ENCODE measurements around the gene EPS15.
"Not testable (repeated sequence)": the region's sequence is repeated elsewhere in the genome, so short reads cannot be mapped to it uniquely, and the experiment has no call there.

EPS15 gene

DNA sequence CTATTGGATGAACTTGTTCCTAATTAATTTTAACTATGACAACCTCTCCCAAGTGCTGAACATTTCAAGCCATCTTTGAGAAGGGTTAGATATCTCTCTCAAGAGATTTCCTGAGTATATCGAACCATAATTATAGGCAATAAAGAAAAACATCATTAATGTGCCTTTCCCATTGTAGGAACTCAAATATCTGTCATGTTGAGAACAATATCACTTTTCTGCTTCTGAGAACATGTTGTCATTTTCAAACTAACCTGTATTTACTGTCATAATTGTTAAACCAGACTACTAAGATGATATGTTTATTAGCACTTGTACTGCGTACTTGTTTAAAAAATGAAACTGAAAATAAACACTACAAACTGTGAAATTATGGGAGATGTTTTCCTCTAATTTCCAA is 4.3 kb downstream of the EPS15 start:
- no peak for DNase-seq

DNA sequence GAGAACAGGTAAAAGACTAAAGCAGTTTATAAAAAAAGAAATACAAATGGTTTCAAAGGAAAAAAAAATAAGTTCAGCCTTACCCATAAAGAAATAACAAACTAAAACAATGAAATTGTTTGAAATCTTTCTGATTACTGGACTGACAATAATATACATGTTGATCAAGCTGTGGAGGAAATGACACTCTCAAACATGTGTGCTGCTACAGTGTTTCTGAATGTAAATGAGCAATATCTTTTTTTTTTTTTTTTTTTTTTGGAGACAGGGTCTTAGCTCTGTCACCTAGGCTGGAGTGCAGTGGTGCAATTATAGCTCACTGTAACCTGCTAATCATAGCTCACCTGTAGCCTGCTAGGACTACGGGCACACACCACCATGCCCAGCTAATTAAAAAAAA is 6.5 kb downstream of the EPS15 start:
- DNase-seq = no peak

DNA sequence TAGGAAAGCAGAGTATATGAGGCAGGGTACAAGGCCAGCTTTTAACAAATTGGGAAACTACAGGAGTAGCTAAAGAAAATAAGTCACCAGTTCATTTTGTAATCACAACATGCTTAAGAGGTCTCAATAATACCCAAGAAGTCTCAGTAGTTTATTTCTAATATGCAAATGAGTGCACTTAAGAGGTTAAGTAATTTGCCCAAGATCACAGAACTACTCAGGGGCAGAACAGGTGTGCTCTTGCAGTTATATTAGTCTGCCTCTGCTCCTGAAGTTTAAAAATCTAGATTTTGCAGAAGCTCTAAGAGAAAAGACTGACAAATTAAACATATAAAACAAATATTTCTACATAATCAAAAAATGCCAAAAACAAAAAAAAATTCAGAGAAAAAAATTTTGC is 6.9 kb downstream of the EPS15 start:
- no peak for DNase-seq

DNA sequence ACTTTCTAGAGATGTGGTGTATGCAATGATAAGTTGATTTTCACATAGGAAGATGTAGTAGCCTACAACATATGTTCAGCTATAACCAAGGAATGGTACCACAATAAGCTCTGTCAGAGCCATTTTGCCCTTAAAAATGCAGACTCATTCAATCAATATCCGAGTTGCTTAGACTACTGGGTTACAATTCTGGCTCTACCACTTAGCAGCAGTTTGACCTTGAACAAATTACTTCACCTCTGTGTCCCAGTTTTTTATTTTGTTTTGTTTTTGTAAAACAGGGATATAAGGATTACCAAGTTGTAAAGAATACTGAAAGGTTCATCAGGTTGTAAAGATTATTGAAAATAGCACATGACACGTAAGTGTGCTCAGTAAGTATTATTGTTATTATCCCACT is 9.3 kb downstream of the EPS15 start:
- DNase-seq = no peak

DNA sequence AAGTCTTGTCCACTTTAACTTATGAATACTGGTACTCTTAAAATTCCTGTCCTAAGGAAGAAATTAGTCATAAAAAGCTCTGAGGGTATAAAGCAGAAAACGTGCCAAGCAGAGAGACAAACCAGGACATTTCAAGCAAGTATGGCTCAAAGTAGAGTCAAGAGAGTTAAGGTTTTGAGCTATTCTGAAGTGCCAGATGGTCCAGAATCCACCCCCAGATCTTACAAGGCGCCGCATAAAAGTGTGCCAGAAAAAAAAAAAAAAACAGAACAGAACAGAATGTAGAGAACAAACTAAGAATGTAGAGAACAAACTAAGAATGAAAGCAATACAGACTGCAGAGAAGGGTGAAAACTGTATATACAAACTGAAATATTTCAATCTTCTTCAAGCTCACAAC is 12.5 kb downstream of the EPS15 start:
- peak; percentile 42 for DNase-seq

DNA sequence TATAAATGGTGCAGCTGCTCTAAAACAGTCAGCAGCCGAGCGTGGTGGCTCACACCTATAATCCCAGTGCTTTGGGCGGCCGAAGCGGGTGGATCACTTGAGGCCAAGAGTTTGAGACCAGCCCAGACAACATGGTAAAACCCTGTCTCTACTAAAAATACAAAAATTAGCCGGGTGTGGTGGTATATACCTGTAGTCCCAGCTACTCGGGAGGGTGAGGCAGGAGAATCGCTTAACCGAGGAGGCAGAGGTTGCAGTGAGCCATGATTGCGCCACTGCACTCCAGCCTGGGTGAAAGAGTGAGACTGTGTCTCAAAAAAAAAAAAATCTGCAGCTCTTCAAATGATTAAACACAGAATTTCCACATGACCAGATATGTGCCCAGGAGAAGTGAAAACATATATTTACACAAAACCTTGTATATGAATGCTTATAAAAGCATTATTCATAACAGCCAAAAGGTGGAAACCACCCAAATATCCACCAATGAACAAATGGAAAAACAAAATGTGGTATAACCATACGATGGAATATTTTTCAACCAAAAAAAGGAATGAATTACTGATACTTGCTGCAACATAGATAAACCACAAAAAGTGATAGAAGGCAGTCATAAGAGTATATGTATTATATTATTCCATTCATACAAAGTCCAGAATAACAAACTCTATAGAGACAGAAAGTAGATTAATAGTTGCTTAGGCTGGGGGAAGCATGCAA is 14.1 kb downstream of the EPS15 start:
- no peak for DNase-seq

DNA sequence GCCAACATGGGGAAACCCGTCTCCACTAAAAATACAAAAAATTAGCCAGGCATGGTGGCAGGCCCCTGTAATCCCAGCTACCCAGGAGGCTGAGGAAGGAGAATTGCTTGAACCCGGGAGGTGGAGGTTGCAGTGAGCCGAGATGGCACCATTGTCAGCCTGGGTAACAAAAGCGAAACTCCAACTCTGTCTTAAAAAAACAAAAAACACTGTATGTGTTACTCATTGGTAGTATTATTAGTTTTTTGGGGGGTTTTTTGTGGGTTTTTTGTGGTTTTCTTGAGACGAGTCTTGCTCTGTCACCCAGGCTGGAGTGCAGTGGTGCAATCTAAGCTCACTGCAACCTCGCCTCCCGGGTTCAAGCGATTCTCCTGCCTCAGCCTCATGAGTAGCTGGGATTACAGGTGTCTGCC is 17.8 kb downstream of the EPS15 start:
- DNase-seq = not testable (repeated sequence)

DNA sequence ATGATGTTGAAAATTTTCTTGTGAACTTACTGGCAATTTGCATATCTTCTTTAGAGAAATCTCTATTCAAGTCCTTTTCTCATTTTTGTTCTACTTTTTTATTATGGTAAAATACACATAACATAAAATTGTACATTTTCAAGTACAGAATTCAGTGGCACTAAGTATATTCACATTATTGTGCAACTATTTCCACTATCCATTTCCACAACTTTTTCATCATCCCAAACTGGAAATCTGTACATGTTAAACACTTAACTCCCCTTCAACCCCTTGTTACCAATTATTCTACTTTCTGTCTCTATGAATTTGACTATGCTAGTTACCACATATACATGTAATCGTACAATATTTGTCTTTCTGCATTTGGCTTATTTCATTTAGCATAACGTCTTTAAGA is 19.4 kb downstream of the EPS15 start:
- no peak for DNase-seq

DNA sequence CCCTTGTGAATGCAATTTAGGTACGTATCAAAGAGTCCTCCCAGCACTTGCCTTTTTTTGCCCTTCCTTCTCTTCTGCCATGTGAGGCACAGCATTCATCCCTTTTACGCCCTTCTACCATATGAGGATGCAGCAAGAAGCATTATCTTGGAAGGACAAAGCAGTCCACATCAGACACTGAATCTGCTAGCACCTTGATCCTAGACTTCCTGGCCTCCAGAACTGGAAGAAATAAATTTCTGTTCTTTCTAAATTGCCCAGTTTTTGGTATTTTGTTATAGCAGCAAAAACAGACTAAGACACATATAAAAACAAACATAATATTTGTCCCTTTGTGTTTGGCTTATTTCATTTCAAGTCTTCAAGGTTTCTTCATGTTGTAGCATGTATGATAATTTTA is 20.1 kb downstream of the EPS15 start:
- no peak for DNase-seq

DNA sequence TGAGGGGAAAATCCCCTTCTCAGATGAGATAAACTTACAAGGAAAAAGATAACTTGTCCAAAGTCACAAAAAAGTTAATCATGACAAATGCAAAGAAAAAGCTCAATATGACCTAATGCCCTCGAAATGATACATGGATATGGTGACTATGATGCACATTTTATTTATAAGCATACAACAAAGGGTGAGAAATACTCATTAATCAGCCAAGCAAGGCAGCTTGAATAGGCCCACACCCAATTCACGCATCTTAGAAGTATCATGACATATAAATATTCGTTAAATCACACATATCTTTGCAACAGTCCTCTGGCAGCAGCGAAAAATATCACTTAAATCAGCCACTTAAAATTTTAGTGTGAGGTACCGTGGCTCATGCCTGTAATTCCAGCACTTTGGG is 21.7 kb downstream of the EPS15 start:
- no peak for DNase-seq

DNA sequence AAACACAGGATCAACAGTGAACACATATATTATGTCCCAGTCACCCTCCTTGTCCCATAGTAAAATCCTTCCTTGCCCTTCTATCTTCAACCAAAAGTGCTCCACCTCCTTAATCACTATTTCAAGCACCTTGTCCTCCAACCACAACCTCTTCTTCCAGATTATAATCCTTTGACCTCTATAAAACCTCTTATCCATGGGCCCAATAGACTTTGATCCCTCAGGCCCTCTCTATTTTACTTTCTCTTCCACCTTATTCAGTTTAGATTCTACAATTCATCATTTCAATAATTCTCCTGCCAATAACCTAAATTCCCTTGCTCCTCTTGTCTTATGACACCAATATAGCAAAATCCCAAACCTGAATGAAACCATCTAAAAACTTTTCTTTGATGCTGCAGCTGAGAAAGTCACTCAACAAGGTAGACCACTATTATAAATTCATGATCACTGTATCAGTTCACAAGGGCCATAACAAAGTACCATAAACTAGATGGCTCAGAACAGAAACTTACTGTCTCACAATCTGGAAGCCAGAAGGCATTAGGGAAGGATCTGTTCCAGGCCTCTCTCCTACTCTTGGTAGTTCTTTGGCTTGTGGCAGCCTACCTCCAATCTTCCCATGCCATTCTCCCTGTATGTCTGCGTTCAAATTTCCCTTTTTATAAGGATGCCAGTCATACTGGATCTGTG is 24.8 kb downstream of the EPS15 start:
- no peak for DNase-seq

DNA sequence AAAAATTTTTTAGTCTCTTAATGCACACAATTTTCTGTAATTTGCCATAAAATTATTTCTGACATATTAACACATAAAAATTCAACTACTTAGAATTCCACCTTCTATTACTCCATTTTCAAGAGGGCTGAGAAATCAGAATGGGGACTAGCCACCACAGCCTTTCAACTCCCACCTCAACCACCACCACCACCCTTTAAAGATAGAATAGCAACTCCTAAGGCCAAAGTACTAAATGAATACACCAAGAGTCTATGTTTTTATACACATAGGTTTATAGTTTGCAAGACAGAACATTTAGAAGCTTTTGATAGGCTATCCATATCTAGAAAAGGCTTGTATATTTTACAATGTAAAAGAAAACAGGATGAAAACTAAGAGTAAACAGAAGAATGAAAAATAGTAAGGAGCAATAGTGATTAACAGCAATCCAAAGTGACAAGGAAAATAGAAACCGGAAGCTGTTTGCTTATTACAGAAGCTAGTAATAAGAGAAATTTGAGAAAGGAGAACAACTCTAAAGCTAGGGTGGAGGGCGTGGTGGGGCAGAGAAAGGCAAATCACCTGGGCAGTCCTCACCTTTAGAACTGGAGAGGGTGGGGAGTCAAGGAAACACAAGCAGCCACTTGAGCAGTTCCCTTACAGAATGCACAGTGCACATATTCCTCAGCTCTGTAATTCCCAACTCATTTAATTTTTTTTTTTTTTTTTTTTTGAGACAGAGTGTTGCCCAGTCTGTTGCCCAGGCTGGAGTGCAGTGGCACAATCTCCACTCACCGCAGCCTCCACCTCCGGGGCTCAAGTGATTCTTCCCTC is 27.7 kb downstream of the EPS15 start:
- no peak for DNase-seq

DNA sequence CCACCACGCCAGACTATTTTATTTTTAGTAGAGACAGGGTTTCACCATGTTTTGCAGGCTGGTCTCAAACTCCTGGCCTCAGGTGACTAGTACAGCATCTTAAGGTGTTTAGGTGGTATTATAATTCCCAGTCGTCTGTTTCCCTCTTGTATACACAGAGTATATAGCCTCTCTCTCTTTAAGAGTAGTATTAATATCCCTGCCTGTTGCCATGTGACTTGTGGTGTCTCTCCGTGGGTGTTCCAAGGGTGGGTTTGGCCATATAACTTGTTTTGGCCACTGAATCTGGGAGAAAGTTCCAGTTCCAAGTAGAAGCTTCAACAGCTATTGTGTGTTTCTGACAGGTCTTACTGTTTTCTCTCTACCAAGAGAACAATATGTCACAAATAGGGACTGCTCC is 29.6 kb downstream of the EPS15 start:
- no peak for DNase-seq

DNA sequence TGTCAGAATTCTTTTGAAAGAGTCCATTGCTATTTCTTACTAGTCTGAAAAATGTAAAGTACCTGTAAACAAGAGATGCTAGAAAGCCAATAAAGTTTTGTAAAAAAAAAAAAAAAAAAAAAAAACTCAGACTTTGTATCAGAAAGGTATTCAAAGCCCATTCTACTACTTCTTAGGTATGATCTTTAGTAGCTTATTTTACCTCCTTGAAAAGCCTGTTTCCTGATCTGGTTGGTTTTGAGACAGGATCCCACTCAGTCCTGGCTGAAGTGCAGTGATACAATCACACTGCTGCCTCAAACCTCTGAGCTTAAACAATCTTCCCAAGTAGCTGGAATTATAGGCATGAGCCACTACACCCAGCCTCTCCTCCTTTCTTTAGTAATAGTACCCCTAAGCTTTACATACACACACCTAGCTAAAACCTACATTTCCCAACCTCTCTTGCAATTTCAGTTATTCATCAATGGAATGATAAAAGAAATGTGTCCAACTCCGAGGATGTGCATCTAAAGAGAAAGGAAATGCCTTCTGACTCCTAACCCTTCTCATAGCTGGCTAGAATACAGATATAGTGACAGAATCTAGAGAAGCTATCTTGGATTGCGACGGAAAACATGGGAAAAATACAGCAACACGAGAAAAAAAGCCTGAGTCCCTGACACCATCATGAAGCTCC is 30.6 kb downstream of the EPS15 start:
- no peak for DNase-seq

DNA sequence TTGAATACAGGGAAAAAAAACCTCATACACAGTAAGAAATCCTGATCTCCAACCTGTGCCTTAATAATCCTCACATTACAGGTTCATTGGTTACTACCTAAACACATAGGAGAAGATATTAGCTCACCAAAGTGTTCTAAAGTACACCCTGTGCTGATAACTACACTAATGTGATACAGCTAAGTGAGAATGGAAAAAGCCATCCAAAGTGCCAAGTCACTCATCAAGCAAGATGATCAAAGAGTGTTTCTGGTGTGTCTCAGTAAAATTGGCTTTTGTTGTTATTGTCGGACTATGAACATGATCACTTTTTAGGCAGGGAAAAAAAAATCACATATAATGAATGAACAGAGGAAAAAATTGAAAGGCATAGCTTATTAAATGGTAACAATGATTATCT is 31.4 kb downstream of the EPS15 start:
- no peak for DNase-seq

DNA sequence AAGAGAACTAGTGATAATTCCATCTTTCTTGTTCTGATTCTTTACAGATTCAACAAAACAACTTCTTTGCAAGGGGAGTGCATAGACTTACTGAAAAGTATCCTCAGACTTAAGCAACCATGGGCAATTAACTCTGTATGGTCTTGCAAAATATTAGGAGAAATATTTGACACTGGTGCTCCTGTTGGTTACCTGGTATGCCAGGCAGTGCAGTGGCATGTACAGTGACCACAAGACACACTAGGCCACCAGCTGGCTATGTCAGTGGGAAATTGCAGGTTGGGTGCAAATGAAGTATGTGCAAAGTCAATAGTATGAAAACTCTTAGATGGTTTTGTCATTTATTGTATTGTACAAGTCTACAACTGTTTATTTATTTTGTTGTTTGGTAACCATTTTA is 34.5 kb downstream of the EPS15 start:
- DNase-seq = no peak

DNA sequence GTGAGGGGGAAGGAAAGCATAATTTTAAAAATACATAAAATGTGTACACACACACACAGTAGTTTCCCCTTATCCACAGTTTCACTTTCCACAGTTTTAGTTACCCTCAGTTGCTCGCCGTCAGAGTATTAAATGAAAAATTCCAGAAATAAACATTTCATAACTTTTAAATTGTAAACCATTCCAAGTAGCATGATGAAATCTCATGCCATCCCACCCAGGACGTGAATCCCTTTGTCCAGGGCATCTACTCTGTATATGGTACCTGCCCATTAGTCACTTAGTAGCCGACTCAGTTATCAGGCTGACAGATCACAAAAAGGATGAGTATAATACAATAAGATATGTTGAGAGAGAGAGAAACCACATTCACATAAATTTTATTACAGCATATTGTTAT is 36.2 kb downstream of the EPS15 start:
- DNase-seq = no peak

DNA sequence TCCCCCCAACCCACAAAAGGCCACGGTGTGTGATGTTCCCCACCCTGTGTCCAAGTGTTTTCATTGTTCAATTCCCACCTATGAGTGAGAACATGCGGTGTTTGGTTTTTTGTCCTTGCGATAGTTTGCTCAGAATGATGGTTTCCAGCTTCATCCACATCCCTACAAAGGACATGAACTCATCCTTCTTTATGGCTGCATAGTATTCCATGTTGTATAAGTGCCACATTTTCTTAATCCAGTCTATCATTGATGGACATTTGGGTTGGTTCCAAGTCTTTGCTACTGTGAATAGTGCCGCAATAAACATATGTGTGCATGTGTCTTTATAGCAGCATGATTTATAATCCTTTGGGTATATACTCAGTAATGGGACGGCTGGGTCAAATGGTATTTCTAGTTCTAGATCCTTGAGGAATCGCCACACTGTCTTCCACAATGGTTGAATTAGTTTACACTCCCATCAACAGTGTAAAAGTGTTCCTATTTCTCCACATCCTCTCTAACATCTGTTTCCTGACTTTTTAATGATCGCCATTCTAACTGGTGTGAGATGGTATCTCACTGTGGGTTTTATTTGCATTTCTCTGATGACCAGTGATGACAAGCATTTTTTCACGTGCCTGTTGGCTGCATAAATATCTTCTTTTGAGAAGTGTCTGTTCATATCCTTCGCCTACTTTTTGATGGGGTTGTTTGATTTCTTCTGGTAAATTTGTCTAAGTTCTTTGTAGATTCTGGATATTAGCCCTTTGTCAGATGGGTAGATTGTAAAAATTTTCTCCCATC is 44.0 kb downstream of the EPS15 start:
- not testable (repeated sequence) for DNase-seq

DNA sequence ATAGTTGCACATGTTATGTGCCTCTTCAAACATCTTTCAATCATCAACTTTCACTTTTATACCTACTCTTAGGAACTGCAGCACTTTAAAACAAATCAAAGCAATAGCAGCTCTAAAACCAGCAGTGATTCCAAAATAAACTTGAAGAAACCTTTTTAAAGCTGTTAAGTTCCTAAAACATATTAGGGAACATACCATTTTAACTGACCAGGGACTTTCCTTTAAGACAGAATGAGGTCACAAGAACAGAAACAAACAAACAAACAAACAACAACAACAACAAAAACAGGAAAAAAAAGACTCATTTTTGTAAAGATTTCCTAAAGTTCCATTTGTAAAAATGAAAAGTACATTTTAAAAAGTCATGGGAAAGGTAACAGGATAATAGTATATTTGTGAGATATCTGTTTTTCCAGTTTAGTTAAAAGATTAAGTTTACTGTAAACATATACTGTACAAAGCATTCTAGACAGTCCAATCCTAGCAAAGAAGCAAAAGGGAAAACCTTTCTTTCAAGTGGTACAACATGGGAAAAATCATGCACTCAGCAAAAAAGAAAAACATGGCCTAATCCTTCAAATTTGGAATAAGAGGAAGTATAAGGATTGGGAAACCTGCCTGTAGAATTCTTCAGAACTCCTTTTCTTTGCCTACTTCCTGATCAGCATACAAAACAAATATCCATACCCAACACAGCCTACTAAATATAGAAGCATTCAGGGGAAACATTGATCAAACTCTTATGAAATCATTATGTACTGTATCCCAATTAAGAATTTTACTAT is 45.5 kb downstream of the EPS15 start:
- no peak for DNase-seq

DNA sequence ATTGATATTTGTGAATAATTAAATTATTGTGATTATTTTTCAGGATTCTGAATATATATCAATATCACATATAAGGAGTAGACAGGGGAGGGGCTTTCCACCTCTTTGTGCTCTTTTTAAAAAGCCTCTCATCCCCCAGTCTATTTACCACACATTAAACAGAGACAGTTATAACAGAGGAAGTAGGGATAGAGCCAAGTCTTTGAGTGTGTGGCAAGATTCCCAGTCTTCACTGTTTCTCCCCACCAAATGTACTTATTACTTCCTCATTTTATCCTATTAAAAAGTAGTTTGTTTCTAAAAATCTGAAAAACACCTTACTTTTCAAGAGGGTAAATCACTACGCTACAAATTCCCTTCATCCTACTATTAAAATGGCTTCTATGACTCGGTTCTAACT is 46.7 kb downstream of the EPS15 start:
- no peak for DNase-seq

DNA sequence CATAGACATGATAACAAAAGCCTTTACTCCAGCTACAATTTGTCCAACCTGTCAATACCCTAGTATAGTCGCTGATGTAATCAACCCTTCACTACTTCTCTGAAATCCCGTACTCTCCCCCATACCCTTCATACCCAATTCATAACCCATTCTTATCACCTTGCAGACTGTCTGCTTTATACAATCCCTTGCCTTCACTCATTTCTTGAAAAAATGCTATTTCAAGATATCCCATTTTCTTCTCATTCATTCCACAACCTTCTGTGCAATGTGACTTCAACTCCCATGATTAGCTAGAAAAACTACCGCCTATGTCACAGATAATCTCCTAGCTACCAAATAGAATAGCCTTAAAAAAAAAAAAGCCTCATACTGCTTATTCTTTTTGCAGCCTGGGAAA is 49.5 kb downstream of the EPS15 start:
- DNase-seq = no peak

DNA sequence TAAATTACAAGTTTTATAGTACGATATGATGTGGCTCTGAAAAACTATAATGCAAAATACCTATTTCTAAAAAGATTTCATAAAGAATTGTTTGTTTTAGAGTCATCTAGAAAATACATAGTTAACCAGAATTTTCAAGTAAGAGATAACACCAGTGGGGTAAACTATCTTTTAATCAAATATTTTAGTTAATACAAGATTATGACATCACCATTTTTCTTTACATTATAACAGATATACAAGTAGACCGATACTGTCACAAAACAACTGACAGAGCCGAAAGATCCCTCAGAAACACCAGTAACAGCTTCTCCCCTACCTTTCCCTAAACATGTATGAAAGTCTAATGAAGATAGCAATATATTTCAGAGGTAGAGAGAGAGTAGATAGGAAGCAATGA is 54.2 kb downstream of the EPS15 start:
- DNase-seq = no peak

Measured in NCI-H82 (cell line).